Endothelial cell of umbilical vein (primary cell): ENCODE measurements around the gene CTIF. TPM values are rescaled to one million over a fixed set of nuclear protein-coding genes. Genes with fewer than 3 reads are reported as not detected.

ENCODE experiments used
- BruUV-seq: library from RNA; stranded (reverse); fragments of 400-500 nt; replicated peaks from 2 replicates; lab custom pipeline; 2021; lab: Mats Ljungman, UMichigan
- CTCF ChIA-PET: fragments of 300-600, 350-600 bp; sonication (Branson Sonifier 250); formaldehyde crosslinking; loops from one replicate; lab custom pipeline; 2021; ENCODE audit warnings: antibody characterized with exemption, inconsistent platforms; lab: Charles Lee
- POLR2A ChIA-PET: fragments of 300-600, 350-600 bp; sonication (Branson Sonifier 250); formaldehyde crosslinking; loops from one replicate; lab custom pipeline; 2021; ENCODE audit warnings: antibody characterized with exemption, inconsistent platforms; lab: Charles Lee
- DNase-seq: peaks from one replicate; pipeline ENCODE4 v3.0.0-alpha.2; 2011; ENCODE audit warnings: low read depth, low spot score
- FAIRE-seq: peaks from 2 replicates; lab custom pipeline; 2011; peaks lifted over from hg19 to GRCh38; lab: Jason Lieb, UNC
- H2AFZ ChIP-seq: 2 replicates; pipeline ENCODE4 v1.6.0; 2012; ENCODE audit warnings: low read depth, low read length, control low read depth, inconsistent platforms
- H3K27ac ChIP-seq: 2 replicates; pipeline ENCODE4 v1.5.1; 2011; ENCODE audit warnings: low read depth, mild to moderate bottlenecking, control low read depth, low read length, moderate library complexity; ENCODE audit not compliant: insufficient read depth
- H3K27me3 ChIP-seq, 2 experiments: 2 replicates each; pipeline versions ENCODE4 v1.6.0 to v1.6.1; 2011; ENCODE audit warnings: low read length in 2 of 2, mixed read lengths in 1 of 2; ENCODE audit not compliant: control insufficient read depth in 2 of 2, insufficient read depth in 2 of 2
- H3K36me3 ChIP-seq, 2 experiments: 2 replicates in 1 of 2; 3 replicates in 1 of 2; pipeline ENCODE4 v1.5.1; 2011; ENCODE audit warnings: low read length in 2 of 2, mild to moderate bottlenecking in 1 of 2, moderate library complexity in 1 of 2; ENCODE audit not compliant: control insufficient read depth in 2 of 2, insufficient read depth in 2 of 2; ENCODE audit errors: extremely low read depth in 1 of 2
- H3K4me1 ChIP-seq: 3 replicates; pipeline ENCODE4 v1.5.1; 2011; ENCODE audit warnings: mild to moderate bottlenecking, low read length; ENCODE audit not compliant: control insufficient read depth, insufficient read depth; ENCODE audit errors: extremely low read depth
- H3K4me2 ChIP-seq: 2 replicates; pipeline ENCODE4 v1.6.1; 2011; ENCODE audit warnings: low read length, control low read depth, mixed read lengths; ENCODE audit not compliant: insufficient read depth
- H3K4me3 ChIP-seq, 3 experiments: fragments of 200-600 bp in 1 of 3; sonication (generic), shearing (Covaris generic) in 1 of 3; replicated peaks in 1 of 3; 2 replicates each; pipeline ENCODE4 v1.5.1; 2011 to 2016; ENCODE audit warnings: control low read depth in 3 of 3, low read length in 3 of 3, mild to moderate bottlenecking in 2 of 3, inconsistent platforms in 1 of 3, low read depth in 1 of 3, moderate library complexity in 1 of 3; ENCODE audit not compliant: insufficient read depth in 1 of 3
- H3K79me2 ChIP-seq: 2 replicates; pipeline ENCODE4 v1.6.0; 2012; ENCODE audit warnings: low read length, inconsistent platforms; ENCODE audit not compliant: control insufficient read depth, insufficient read depth
- H3K9ac ChIP-seq: replicated peaks from 2 replicates; pipeline ENCODE3; 2011; ENCODE audit warnings: low read length, control low read depth; ENCODE audit not compliant: insufficient read depth; ENCODE audit errors: extremely low read depth
- H3K9me1 ChIP-seq: replicated peaks from 3 replicates; pipeline ENCODE4 v1.6.0; 2011; ENCODE audit warnings: mild to moderate bottlenecking, low read length; ENCODE audit not compliant: control insufficient read depth, insufficient read depth; ENCODE audit errors: extremely low read depth
- H3K9me3 ChIP-seq: replicated peaks from 2 replicates; pipeline ENCODE4 v1.5.1; 2012; ENCODE audit warnings: low read length, inconsistent platforms; ENCODE audit not compliant: control insufficient read depth, insufficient read depth
- H4K20me1 ChIP-seq: replicated peaks from 2 replicates; pipeline ENCODE3; 2011; ENCODE audit warnings: mild to moderate bottlenecking, low read length; ENCODE audit not compliant: control insufficient read depth, insufficient read depth; ENCODE audit errors: extremely low read depth
- CTCF ChIP-seq, 2 donors: IDR thresholded peaks; 1 replicate in 1 of 2; 2 replicates in 1 of 2; pipeline ENCODE4 v1.5.1; 2011; ENCODE audit warnings: low read length in 2 of 2, mild to moderate bottlenecking in 2 of 2, moderate library complexity in 2 of 2, control low read depth in 1 of 2, inconsistent platforms in 1 of 2, low read depth in 1 of 2; ENCODE audit not compliant: insufficient read depth in 1 of 2; ENCODE audit errors: extremely low read depth in 1 of 2
- EZH2 ChIP-seq: IDR thresholded peaks from 2 replicates; pipeline ENCODE4 v1.6.1; 2012; ENCODE audit warnings: borderline replicate concordance, low read depth, mild to moderate bottlenecking, moderate library complexity, low read length, inconsistent platforms; ENCODE audit not compliant: severe bottlenecking
- FOS ChIP-seq: IDR thresholded peaks from 2 replicates; pipeline ENCODE4 v1.6.1; 2011; ENCODE audit warnings: mild to moderate bottlenecking, low read length, moderate library complexity, borderline replicate concordance; ENCODE audit not compliant: insufficient read depth
- GATA2 ChIP-seq: IDR thresholded peaks from 2 replicates; pipeline ENCODE4 v1.7.0; 2011; ENCODE audit warnings: low read depth, mild to moderate bottlenecking, moderate library complexity, mixed read lengths, low read length; ENCODE audit not compliant: insufficient read length, insufficient read depth
- JUN ChIP-seq: IDR thresholded peaks from 2 replicates; pipeline ENCODE4 v1.6.1; 2011; ENCODE audit warnings: borderline replicate concordance, low read depth; ENCODE audit not compliant: insufficient read length, insufficient read depth
- MAX ChIP-seq: IDR thresholded peaks from 2 replicates; pipeline ENCODE4 v1.6.1; 2011; ENCODE audit not compliant: insufficient read depth, insufficient read length
- MYC ChIP-seq: IDR thresholded peaks from one replicate; pipeline ENCODE4 v1.6.1; 2011; ENCODE audit warnings: mild to moderate bottlenecking, low read depth, low read length
- POLR2A ChIP-seq: IDR thresholded peaks from 2 replicates; pipeline ENCODE4 v1.6.1; 2012; ENCODE audit warnings: low read depth, mild to moderate bottlenecking, control low read depth, low read length
- POLR2AphosphoS5 ChIP-seq: IDR thresholded peaks from 2 replicates; pipeline ENCODE4 v1.6.1; 2012; ENCODE audit warnings: low read depth, mild to moderate bottlenecking, control low read depth, low read length, moderate library complexity; ENCODE audit not compliant: insufficient read depth
- dilution Hi-C: fragments of 300-500 bp; cut with MboI; formaldehyde crosslinking; loops from one replicate; pipeline ENCODE4 v1.15.0; 2019; ENCODE audit warnings: low sequenced_read_pairs; ENCODE audit not compliant: extremely low pct_ligation_motif_present
- intact Hi-C: fragments of 100-400 bp; cut with micrococcal nuclease; formaldehyde crosslinking; loops from one replicate; pipeline ENCODE4 v1.10.0; 2022
- polyA plus RNA-seq, 4 experiments: library from polyadenylated mRNA; depleted of rRNA in 3 of 4; stranded (reverse) in 3 of 4; unstranded in 1 of 4; fragments of >200 nt; gene quantifications; 2 replicates each; pipeline versions ENCODE4 v1.2.1 to v1.2.3, GENCODE V29; 2011 to 2012; ENCODE audit warnings: missing spikeins in 1 of 4
- total RNA-seq: library from RNA; stranded (reverse); gene quantifications from 2 replicates; pipeline ENCODE4 v1.2.3, GENCODE V29; 2021

The CTIF gene
- total and polyA plus RNA-seq, 2 donors (not counting 3 experiments of a cell fraction or from before 2014, with no cell fraction given): 20.9 to 57.7 TPM

- Histone ChIP-seq H3K36me3 (no peaks in the 10 kb centered on the region), H3K4me2 (no peak overlapping the region), H2AFZ (no peak overlapping the region), H3K79me2 (no peaks in the 10 kb centered on the region), H3K27me3 (no peaks in the 10 kb centered on the region), H3K9me3 (no peaks in the 10 kb centered on the region), H3K9me1 (no peaks in the 10 kb centered on the region), H3K4me3 (no peak overlapping the region), H4K20me1 (no peaks in the 10 kb centered on the region), H3K4me1 (peaks cover 56% of the 10 kb centered on the region), H3K27ac (no peak overlapping the region), H3K9ac (no peak overlapping the region)
- FAIRE-seq (no peak), DNase-seq (no peak)
- intact Hi-C loops: no loop called here
- dilution Hi-C loops: no loop called here
- no peak for TF ChIP-seq FOS
- TF ChIP-seq POLR2AphosphoS5: no peak
- no peak for TF ChIP-seq JUN
- TF ChIP-seq CTCF (IDR thresholded peaks at IDR 0.05; ENCODE audit: extremely low read depth in 1 of 2, insufficient read depth in 1 of 2, low read depth in 1 of 2, low read length in 2 of 2): no peak
- TF ChIP-seq MAX: no peak
- TF ChIP-seq GATA2: no peak
- TF ChIP-seq EZH2: no peak
- no peak for TF ChIP-seq MYC
- TF ChIP-seq POLR2A: no peak
- CTCF ChIA-PET: interaction anchor here (1.4 to 1.7 kb wide), 2 partner anchors 26 to 64 kb away, joined by 4 to 7 read pairs; no protein-coding TSS in a partner anchor
- POLR2A ChIA-PET: no interaction called here
- no TSS peak for BruUV-seq
Measured at GRCh38 chr18:48840491-48840877, 301.7 kb downstream of the CTIF start.
